Fibroblast of skin of right quadriceps (primary cell): ENCODE measurements around the gene DAO.
A peak's percentile ranks its signal among the peaks of the same experiment; 100 is the strongest.
"Not testable (repeated sequence)": the region's sequence is repeated elsewhere in the genome, so short reads cannot be mapped to it uniquely, and the experiment has no call there.

Experiments used
- DNase-seq: peaks from one replicate; pipeline ENCODE4 v3.0.0-alpha.2; 2013

DAO gene

DNA sequence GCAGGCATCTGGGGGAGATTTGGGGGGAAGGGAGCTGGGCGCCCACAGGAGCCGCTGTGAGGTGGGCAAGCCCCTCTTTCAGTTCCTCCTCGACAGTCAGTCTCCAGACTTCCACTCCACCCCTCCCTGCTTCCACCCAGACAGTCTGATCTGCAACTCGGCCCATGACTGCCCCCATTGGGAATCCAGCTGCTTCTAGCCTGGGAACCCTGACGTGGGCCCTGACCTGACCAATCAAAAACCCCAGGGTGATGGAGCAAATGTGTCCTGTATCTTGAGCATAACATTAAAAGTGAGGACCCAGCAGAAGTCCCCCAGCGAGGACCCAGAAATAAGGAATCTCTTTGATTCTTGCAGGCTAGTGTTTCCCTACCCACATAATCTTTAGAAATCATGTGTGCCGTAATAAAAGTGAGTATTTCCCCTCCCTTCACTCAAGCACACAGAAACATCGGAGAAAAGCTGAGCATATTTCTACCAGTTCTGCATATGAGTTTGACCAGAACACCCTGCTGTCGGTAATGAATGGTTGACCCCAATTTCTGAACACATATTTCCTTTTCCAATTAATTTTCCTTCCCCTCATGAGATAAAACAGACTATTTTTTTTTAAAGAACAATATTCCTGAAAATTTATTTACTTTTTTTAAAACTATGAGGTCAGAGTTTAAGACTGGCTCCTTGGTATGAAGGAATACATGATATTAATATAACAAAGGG is 28.9 kb upstream of the DAO start:
- DNase-seq = peak; percentile 86

DNA sequence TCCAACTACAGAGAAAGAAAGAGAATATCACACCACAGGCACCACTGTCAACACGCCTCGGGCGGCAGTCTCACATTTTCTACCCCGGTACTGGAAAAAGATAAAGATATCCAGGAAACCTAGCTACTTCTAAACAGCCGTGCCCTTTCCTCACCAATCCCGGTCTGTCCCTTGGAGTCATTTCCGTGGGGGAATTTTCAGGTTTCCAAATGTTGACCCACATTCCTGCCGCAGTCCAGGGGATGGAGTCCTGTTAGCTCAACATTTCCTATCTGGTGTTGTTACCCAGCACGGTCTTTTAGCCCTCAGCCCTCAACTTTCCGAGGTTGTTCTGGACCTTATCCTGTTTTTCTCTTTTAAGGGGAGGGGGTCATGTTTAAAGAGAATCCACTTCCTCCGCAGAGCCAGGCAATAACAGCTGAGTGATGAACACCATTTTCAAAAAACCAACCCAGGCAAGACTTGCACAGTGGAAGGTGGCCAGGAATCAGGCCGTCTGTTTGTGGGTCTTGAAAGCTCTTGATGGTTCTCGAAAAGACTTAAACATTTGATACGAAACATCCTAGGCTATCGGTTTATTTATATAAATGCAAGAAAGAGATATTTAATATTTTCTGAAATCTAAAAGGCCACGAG is 27.1 kb upstream of the DAO start:
- no peak for DNase-seq

DNA sequence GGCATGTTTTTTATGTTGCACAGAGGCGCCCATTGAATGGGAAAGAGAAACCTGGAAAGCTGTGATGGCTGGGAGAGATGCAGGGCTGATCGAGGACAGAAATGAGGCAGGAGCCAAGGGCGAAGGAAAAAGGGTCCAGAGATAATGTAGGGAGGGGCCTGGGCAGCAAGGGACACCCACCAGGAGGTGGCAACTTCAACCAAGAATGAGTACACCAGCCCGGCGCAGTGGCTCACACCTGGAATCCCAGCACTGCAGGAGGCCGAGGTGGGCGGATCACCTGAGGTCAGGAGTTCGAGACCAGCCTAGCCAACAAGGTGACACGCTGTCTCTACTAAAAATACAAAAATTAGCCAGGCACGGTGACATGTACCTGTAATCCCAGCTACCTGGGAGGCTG is 26.5 kb upstream of the DAO start:
- DNase-seq = no peak

DNA sequence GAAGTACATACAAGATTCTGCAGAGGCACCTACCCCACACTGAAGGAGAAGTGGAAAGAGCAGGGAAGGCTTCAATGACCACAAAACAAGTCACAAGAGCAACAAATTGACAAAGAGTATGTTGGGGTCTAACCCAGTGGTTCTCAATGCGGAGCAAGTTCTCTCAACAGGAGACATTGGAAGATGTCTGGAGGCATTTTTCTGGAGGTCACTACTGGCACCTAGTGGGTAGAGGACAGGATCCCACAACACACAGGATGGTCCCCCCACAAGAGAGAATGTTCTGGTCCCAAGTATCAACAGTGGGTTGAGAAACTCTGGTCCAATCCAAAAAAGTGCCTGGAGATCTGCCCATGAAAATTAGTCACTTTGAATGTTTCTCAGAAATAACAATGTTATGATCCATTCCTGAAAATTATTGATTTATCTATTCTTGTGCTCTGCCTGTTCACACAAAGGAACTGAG is 25.9 kb upstream of the DAO start:
- DNase-seq = peak; percentile 92

DNA sequence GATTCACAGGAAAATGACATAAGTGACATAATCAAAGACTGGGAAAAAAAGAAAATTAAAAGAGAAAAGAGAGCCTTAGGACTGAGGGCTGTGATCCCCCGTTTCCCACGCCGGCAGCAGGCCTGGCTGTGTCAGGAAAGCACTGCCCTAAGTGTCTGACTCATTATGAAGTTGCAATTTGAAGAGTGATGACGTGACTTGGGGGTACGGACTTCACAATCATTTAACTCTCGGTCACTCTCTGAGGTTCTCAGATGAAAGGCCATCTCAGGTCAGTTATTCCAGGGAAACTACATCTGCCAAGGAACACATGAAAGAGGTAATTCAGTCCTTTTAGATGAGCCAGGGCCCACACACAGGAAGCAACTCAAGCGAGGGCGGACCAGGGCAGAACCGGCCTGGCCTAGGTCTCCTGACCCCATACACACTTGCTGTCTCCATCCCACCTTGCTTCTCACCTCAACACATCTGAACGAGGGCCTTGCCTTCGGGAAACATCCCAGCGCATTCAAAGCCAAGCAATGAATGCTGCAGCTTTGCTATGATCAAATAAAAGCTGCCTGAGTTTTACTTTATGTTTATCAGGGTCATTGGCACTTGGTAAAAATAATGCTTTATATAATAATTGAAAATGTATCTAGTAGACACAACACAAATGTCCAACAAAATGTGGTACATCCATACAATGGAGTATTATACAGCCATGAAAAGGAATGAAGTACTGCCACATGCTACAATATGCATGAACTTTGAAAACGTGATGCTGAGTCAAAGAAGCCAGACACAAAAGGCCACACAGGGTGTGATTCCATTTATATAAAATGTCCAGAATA is 25.2 kb upstream of the DAO start:
- DNase-seq = peak; percentile 95

DNA sequence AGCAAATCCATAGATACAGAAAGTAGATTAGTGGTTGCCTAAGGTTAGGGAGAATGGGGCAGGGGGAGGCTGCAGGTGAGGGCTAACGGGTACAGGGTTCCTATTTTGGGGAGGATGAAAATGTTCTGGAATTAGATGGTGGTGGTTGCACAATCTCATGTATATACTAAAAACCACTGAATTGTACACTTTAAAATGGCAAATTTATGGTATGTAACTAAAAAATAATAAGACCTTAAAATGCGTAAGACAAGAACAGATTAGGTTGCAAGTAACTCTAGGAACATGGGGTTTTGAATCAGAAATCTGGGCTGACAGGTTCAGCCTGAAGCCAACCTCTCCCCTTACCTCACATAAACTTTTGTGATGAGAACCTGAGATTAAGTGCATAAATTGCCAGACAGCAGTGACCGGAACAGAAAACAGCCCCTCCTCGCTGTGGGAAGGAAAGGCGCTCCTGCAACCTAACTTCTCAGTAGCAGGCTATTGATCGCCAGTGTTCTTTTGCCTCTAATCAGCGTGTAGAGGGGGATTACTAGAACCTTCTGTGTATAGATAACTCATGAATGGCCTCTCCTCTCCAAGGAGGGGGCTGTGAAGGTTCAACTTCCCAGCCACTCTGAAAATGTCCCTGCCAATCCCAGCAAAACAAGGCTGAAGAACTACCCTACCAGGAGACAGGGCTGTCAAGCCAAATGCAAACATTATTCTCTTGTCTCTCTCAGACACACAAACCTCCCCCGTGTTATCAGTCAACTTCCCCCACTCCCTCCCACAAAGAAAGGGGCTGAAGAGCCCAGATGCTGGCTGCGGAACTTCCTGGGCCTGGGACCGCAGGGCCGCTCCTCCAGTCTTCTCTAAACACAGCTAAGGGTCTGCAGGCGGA is 24.4 kb upstream of the DAO start:
- no peak for DNase-seq

DNA sequence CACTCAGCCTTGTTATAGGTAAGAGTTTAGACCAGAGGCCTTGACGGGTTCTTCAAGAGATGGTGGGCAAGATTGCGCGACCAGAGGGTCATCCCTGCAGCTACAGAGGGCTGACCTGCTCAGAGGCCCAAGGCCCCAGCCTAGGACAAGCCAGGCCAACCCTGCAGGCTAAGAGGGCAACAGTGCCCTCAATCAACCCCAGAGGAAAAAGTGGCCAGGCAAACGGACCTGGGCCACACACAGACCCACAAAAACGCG is 23.8 kb upstream of the DAO start:
- no peak for DNase-seq

DNA sequence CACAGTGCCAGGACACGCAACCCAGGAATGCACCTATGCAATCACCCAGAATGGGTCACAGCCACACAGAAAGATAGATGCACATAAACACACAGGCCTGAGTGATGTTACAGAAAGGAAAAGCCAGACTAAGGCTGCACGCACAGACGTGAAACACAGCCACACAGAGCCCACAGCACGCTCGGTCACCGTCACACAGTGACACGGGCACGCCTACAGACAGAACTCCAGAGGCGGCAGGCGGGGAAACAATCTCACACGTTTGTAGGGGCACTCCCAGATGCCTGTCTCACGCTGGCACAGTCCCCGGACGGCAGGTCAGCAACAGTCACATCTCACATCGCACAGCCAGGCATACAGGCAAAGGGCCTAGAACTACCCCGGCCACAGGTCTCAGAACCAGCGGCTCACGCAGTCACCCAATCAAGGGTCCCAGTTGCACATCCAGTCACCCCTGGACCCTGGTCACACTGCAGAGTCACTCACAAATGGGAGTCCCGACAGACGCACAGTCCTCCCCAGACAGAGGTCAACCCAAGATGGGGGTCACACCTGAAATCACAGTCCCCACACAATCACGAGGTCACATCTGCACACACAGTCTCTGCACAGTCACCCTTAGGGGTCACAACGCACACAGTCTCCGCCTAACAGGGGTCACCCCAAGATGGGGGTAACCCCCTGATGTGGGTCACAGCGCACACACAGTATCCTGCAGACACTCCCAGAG is 23.3 kb upstream of the DAO start:
- DNase-seq = peak; percentile 69

DNA sequence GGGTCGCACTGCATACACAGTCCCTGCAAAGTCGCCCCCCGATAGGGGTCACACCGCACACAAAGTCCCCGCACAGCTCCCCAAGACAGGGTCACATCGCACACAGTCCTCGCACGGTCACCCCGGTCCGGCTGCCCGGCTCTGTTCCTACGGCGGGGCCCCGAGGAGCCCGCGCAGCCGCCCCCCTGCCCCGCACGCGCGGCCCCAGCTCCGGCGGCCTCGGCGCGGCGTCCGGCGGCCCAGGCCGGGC is 22.8 kb upstream of the DAO start:
- no peak for DNase-seq

DNA sequence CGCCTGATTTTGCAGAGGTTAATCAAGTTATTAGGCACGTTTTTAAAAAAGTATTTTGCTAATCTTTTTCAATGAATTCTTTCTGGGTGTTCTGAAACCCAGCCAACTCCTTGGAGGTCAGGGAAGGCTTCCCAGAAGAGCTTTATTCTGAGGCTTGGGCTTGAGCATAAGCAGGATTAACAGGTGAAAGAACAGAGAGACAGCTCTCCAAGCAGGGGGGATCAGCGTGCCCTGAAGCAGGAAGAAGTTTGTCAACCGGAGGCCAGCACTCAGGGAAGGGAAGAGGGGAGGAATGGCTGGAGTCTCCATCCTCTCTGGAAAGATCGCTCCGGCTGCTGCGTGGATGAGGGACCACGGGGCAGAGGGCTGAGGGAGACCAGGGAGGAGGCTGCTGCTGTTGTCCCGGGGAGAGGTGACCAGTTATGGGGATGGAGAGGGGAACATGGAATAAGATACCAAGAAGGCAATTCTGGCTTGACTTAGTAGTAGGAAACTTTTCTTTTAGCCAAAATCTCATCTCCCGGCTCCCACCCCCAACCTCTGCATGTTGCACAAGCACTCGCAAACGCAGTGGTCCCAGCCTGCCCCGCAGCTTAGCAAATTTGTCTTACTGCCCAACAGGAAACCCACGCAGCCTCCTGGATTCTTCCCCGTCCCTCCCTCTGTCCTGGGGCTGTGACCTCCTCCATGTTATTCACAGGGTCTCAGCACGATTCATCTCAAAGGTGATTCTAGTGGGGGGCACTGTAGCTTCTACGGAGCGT is 21.4 kb upstream of the DAO start:
- no peak for DNase-seq

DNA sequence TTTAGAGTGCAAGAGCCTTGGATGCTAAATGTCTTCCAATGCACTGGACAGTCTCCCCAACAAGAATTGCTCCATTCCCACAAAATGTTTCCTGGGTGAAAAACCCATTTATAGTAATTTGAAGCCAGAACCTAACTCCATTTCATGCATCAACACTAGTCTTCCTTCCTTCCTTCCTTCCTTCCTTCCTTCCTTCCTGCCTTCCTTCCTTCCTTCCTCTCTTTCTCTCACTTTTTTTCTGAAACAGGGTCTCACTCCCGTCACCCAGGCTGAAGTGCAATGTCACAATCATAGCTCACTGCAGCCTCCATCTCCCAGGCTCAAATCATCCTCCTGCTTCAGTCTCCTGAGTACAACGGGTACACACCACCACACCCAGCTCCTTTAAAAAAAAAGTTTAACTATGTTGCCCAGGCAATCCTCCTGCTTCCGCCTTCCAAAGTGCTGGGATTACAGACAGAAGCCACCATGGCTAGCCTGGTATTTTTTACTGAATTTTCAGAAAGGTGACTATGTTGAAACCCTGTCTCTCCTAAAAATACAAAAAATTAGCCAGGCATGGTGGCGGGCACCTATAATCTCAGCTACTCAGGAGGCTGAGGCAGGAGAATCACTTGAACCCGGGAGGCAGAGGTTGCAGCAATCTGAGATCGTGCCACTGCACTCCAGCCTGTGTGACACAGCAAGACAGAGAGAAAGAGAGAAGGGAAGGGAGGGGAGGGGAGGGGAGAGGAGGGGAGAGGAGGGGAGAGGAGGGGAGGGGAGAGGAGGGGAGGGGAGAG is 20.6 kb upstream of the DAO start:
- DNase-seq = not testable (repeated sequence)

DNA sequence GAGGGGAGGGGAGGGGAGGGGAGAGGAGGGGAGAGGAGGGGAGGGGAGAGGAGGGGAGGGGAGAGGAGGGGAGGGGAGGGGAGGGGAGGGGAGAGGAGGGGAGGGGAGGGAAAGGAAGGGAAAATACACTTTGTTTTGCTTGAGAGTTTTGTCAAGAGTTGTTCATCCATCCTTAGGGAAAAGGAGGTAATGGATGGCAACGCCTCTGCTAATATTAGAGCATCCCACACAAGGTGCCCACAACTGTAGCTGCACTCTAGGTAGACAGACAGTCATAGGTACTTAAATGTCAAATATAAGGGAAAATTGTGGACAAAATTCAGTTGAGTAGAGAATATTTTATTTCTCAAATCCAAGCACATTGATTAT is 20.0 kb upstream of the DAO start:
- DNase-seq = no peak

DNA sequence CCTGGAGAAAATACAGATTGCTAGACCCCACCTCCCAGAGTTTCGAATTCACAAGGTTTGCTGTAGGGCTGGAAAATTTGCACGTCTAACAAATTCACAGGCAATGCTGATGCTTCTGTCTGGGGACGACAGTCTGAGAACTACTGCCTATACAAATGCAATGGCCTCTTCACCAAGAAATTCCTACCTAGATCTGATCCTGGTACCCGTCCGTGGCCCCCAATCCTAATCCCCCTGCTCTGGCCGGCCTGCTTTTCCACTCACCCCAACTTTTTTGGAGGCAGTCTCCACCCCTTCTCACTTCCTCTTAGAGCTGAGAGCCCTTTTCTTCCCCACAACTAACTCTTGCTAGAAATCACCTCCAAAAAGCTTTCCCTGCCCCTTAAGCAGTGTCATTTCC is 19.4 kb upstream of the DAO start:
- DNase-seq = no peak

DNA sequence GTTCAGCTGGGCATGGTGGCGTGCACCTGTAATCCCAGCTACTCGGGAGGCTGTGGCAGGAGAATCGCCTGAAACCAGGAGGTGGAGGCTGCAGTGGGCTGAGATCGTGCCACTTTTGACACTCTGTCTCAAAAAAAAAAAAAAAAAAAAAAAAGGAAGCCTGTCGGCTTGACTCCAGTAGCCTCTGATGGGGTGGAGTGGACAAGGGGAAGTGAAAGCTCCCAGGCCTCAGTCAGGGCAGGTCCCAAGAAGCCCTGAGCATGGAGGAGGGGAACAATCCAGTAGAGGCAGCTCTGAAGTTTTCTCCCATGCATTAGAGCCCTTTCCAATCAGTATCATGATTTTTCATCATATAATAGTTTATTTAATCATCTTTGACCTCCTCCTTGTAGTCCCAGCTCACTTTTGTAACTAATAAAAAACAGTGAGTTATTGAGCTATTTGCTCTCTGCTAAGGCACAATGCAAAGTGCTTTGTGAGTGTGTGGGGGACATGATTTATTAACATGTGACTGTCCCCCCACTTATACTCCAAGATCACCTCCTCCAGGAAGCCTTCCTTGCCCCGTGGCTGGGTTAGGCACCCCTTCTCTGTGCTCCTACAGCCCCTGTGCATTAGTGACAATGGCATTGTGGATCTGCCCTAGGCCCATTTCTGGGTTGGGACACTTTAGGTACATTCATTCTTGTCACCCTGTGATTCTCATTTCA is 17.9 kb upstream of the DAO start:
- no peak for DNase-seq

DNA sequence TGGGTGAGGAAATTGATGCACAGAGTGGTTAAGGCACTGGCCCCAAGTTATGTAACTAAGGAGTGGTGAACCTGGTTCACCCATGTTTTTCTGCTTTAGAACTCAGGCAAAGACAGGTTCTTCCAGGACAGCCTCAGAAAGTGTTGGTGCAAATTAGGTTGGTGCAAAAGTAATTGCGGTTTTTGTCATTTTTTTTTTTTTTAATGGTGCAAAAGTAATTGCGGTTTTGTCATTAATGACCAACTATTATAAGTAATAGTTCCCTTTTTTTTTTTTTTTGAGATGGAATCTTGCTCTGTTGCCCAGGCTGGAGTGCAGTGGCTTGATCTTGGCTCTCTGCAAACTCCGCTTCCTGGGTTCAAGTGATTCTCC is 17.3 kb upstream of the DAO start:
- DNase-seq = no peak

DNA sequence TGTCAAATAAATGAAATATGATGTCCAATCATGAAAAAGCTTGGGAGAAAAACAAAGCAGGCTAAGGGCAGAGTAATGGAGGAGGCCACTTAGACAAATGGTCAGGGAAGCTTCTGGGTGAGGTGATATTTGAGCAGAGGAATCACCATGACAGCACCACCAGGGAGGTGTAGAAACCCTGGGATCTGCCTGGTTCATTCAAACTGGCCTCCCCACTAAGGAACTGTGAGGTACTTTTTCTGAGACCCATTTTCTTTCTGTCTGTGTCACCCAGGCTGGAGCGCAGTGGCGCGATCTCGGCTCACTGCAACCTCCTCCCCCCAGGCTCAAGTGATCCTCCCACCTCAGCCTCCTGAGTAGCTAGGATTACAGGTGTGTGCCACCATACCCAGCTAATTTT is 14.7 kb upstream of the DAO start:
- no peak for DNase-seq

DNA sequence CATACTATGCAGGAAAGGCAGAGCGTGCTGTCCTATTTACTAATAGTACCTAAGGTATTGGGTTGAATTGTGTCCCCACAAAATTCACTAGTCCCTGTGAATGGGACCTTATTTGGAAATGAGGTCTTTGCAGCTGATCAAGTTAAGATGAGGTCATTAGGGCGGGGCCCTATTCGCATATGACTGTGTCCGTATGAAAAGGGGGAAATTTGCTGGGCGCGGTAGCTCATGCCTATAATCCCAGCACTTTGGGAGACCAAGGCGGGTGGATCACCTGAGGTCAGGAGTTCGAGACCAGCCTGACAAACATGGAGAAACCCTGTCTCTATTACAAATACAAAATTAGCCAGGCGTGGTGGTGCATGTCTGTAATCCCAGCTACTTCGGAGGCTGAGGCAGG is 13.8 kb upstream of the DAO start:
- not testable (repeated sequence) for DNase-seq

DNA sequence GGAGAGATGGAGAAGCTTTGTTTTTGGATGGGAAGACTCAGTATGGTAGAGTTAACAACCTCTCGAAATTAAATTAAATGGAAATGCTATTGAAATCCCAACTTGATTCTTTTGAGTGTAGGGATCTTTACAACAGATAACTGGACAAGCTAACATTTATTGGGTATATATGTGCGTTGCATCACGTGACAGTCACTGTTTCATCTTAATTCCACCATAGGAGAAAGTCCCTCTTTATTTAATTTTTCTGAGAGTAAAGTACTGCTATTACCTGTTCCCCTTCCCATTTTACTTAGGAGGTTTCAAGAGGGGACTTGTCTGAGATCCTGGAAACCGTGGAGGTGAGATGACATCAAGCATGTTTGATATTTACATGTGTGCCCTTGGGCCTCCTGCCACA is 11.1 kb upstream of the DAO start:
- no peak for DNase-seq

DNA sequence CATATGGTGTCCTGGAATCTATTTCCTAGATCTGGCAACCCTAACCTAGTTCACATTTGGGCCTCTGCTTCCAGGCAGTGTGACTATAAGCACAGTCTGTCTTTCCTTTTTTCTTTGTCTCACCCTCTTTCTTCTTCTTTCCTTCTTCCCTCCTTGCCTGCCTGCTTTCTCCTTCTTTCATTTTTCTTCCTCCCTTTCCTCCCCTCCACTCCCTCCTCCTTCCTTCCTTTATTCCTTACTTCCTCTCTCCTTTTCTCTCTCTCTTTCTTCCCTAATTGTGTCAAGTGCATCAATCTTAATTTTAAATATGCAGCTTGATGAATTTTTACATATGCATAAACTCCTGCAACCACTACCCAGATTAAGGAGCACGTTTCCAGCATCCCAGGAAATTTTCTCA is 4.6 kb upstream of the DAO start:
- DNase-seq = no peak

DNA sequence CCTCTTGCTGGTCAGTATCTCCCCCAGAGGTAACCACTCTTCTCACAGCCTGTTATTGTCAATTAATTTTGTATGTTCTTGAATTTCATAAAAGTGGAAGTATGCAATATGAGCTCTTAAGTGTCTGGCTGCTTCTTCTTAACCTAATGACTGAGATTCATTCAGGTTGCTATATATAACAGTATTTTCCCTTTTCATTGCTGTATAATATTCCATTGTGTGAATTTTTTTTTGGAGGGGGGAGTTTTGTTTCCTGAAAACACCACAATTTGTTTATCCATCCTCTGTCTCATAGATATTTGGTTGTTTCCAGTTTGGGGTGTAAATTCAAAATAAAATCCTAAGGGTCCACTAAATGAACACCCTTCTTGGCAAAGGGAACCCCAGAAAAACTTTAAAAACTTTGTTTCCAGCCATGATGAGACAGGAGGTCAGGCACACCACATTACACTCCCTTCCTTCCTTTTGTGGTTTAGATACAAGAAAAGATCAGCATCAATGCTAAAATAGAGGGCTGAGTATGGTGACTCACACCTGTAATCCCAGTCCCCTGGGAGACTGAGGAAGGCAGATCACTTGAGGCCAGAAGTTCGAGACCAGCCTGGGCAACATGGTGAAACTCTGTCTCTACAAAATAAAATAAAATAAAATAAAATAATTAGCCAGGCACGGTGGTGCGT is 4.1 kb upstream of the DAO start:
- peak; percentile 12 for DNase-seq
